Renal cortical epithelial cell (primary cell): ENCODE data around the gene NTHL1. TPM values are rescaled to one million over a fixed set of nuclear protein-coding genes. Genes with fewer than 3 reads are reported as not detected.

Source experiments
- DNase-seq: peaks from one replicate; pipeline ENCODE4 v3.0.0-alpha.2; 2011; ENCODE audit warnings: low read depth
- total RNA-seq: library from RNA; depleted of rRNA; stranded (reverse); fragments of >200 nt; gene quantifications from 2 replicates; pipeline ENCODE4 v1.2.3, GENCODE V29; 2014

Gene NTHL1
- total RNA-seq, 1 donor from 2014 or later = 11.4 TPM

GRCh38 chr16:2066139-2066538 lies 18.5 kb upstream of the NTHL1 start:
- DNase-seq = no peak

GRCh38 chr16:2064368-2064945 lies 16.8 kb upstream of the NTHL1 start:
- DNase-seq = no peak

GRCh38 chr16:2063861-2064260 lies 16.2 kb upstream of the NTHL1 start:
- no peak for DNase-seq

GRCh38 chr16:2062801-2063200 lies 15.2 kb upstream of the NTHL1 start:
- DNase-seq = no peak

- no peak for DNase-seq
Observed at GRCh38 chr16:2061526-2061925, 13.9 kb upstream of the NTHL1 start.

GRCh38 chr16:2061023-2061422 lies 13.4 kb upstream of the NTHL1 start:
- no peak for DNase-seq

GRCh38 chr16:2060346-2060745 lies 12.7 kb upstream of the NTHL1 start:
- DNase-seq = no peak

GRCh38 chr16:2058872-2059271 lies 11.2 kb upstream of the NTHL1 start:
- peak; percentile 49 for DNase-seq

- no peak for DNase-seq
Observed at GRCh38 chr16:2058420-2058819, 10.8 kb upstream of the NTHL1 start.

GRCh38 chr16:2057438-2057837 lies 9.8 kb upstream of the NTHL1 start:
- DNase-seq = no peak

GRCh38 chr16:2056681-2057407 lies 9.2 kb upstream of the NTHL1 start:
- DNase-seq = no peak

- no peak for DNase-seq
Observed at GRCh38 chr16:2056077-2056476, 8.4 kb upstream of the NTHL1 start.

GRCh38 chr16:2054543-2055245 lies 7.1 kb upstream of the NTHL1 start:
- DNase-seq = no peak

GRCh38 chr16:2053897-2054296 lies 6.3 kb upstream of the NTHL1 start:
- no peak for DNase-seq

GRCh38 chr16:2053211-2053610 lies 5.6 kb upstream of the NTHL1 start:
- DNase-seq = no peak

GRCh38 chr16:2048116-2048543 lies 496 bp upstream of the NTHL1 start:
- DNase-seq = no peak

- DNase-seq = no peak
Observed at GRCh38 chr16:2046893-2047329, 723 bp downstream of the NTHL1 start.

GRCh38 chr16:2045965-2046892 lies 1.4 kb downstream of the NTHL1 start:
- no peak for DNase-seq

- no peak for DNase-seq
Observed at GRCh38 chr16:2044541-2044940, 3.1 kb downstream of the NTHL1 start.

GRCh38 chr16:2043667-2044451 lies 3.8 kb downstream of the NTHL1 start:
- DNase-seq = no peak
